Muscle layer of duodenum (tissue), 2 donors: ENCODE results near the gene MMP3.

Experiments
- H3K27ac ChIP-seq: one replicate; pipeline ENCODE4 v1.7.0; 2013; ENCODE audit warnings: mild to moderate bottlenecking, low read length
- H3K27me3 ChIP-seq: one replicate; pipeline ENCODE4 v1.7.0; 2013; ENCODE audit warnings: low read depth, mild to moderate bottlenecking, control low read depth, low read length
- H3K36me3 ChIP-seq, 2 donors: one replicate each; pipeline ENCODE4 v1.7.0; 2013; ENCODE audit warnings: low read length in 2 of 2, control low read depth in 1 of 2, mild to moderate bottlenecking in 1 of 2; ENCODE audit not compliant: insufficient read depth in 2 of 2, control insufficient read depth in 1 of 2
- H3K4me1 ChIP-seq, 2 donors: one replicate each; pipeline ENCODE4 v1.7.0; 2013; ENCODE audit warnings: low read length in 2 of 2, mild to moderate bottlenecking in 2 of 2, control low read depth in 1 of 2, moderate library complexity in 1 of 2; ENCODE audit not compliant: insufficient read depth in 2 of 2, control insufficient read depth in 1 of 2
- H3K4me3 ChIP-seq, 2 donors: one replicate each; pipeline ENCODE4 v1.7.0; 2013; ENCODE audit warnings: low read length in 2 of 2, low read depth in 1 of 2, mild to moderate bottlenecking in 1 of 2
- H3K9me3 ChIP-seq, 2 donors: one replicate each; pipeline ENCODE4 v1.7.0; 2013; ENCODE audit warnings: low read length in 2 of 2, control low read depth in 1 of 2, mild to moderate bottlenecking in 1 of 2; ENCODE audit not compliant: control insufficient read depth in 1 of 2
- donor health status: healthy.

Gene MMP3

GRCh38 chr11:102831489-102832440 is 11.6 kb downstream of the MMP3 start:
- Histone ChIP-seq H3K4me1 (no peaks in the 10 kb centered on the region), H3K27ac (peak overlapping the region; percentile 83), H3K4me3 (peak overlapping the region; percentile 5 to 40), H3K36me3 (no peaks in the 10 kb centered on the region), H3K9me3 (no peaks in the 10 kb centered on the region), H3K27me3 (no peaks in the 10 kb centered on the region)

- Histone ChIP-seq H3K9me3 (no peaks in the 10 kb centered on the region), H3K4me1 (no peaks in the 10 kb centered on the region), H3K4me3 (peak overlapping the region in 1 of 2 donors; percentile 40), H3K27me3 (no peaks in the 10 kb centered on the region), H3K27ac (no peak overlapping the region), H3K36me3 (no peaks in the 10 kb centered on the region)
These were observed 12.3 kb downstream of the MMP3 start for GRCh38 chr11:102831128-102831488.

- Histone ChIP-seq H3K9me3 (no peaks in the 10 kb centered on the region), H3K36me3 (no peaks in the 10 kb centered on the region), H3K27ac (no peak overlapping the region), H3K27me3 (no peaks in the 10 kb centered on the region), H3K4me1 (no peaks in the 10 kb centered on the region), H3K4me3 (no peak overlapping the region)
These were observed 13.2 kb downstream of the MMP3 start for GRCh38 chr11:102830001-102830727.

GRCh38 chr11:102829316-102830000 is 14.0 kb downstream of the MMP3 start:
- no peaks in the 10 kb centered on the region for H3K4me1 ChIP-seq
- H3K4me3 ChIP-seq: no peak overlapping the region
- H3K9me3 ChIP-seq: no peaks in the 10 kb centered on the region
- no peaks in the 10 kb centered on the region for H3K27me3 ChIP-seq
- H3K27ac ChIP-seq: no peak overlapping the region
- H3K36me3 ChIP-seq: no peaks in the 10 kb centered on the region

- no peaks in the 10 kb centered on the region for H3K9me3 ChIP-seq
- H3K27me3 ChIP-seq: no peaks in the 10 kb centered on the region
- H3K4me1 ChIP-seq: no peaks in the 10 kb centered on the region
- H3K36me3 ChIP-seq: no peaks in the 10 kb centered on the region
- no peak overlapping the region for H3K4me3 ChIP-seq
- no peak overlapping the region for H3K27ac ChIP-seq
These were observed 18.9 kb downstream of the MMP3 start for GRCh38 chr11:102824556-102824955.

GRCh38 chr11:102819491-102819890 is 23.9 kb downstream of the MMP3 start:
- no peaks in the 10 kb centered on the region for H3K36me3 ChIP-seq
- no peak overlapping the region for H3K27ac ChIP-seq
- no peaks in the 10 kb centered on the region for H3K4me1 ChIP-seq
- peaks cover 0 to 5% of the 10 kb centered on the region in 2 donors for H3K9me3 ChIP-seq
- no peak overlapping the region for H3K4me3 ChIP-seq
- H3K27me3 ChIP-seq: no peaks in the 10 kb centered on the region

DNA sequence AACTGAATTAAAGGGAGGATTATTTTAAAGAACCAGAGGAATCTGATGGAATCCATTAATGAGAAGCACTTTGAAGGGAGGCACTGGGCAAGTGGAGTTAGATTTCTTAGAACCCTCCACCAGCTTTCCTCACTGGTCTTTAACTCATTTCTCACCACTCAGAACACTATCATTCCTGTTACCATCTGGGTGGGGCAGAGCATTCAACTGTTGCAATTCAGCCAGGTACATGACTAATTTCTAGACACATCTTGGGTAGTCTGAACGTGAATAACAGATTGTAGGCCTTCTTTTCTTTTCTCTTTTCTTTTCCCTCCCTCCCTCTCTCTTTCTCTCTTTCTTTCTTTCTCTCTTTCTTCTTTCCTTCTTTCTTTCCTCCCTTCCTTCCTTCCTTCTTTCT is 29.9 kb downstream of the MMP3 start:
- Histone ChIP-seq H3K4me3 (no peak overlapping the region), H3K27ac (no peak overlapping the region), H3K4me1 (no peaks in the 10 kb centered on the region), H3K36me3 (no peaks in the 10 kb centered on the region), H3K27me3 (no peaks in the 10 kb centered on the region), H3K9me3 (peaks cover 0 to 5% of the 10 kb centered on the region in 2 donors)

DNA sequence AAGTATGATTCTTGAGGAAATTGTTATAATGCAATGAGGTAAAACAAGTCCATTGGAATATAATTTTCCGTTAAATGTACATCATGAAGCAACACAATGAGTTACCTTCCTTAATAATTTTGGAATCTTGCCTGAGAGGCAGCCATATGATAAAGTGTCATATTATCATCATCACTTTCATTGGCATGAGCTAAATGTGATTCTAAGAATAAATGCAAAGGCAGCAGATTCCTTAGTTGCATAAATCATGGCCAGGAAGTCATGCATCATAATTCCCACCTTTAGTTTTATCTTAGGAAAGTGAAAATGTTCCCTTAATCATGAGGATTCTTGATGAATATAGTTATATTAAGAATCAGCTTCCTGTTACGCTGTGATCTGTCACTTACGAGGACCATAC is 31.2 kb downstream of the MMP3 start:
- Histone ChIP-seq H3K4me3 (no peak overlapping the region), H3K36me3 (no peaks in the 10 kb centered on the region), H3K9me3 (peaks cover 0 to 3% of the 10 kb centered on the region in 2 donors), H3K4me1 (no peaks in the 10 kb centered on the region), H3K27ac (no peak overlapping the region), H3K27me3 (no peaks in the 10 kb centered on the region)

GRCh38 chr11:102810950-102811660 is 32.3 kb downstream of the MMP3 start:
- Histone ChIP-seq H3K9me3 (peaks cover 0 to 3% of the 10 kb centered on the region in 2 donors), H3K4me1 (no peaks in the 10 kb centered on the region), H3K27ac (no peak overlapping the region), H3K36me3 (no peaks in the 10 kb centered on the region), H3K27me3 (no peaks in the 10 kb centered on the region), H3K4me3 (no peak overlapping the region)

DNA sequence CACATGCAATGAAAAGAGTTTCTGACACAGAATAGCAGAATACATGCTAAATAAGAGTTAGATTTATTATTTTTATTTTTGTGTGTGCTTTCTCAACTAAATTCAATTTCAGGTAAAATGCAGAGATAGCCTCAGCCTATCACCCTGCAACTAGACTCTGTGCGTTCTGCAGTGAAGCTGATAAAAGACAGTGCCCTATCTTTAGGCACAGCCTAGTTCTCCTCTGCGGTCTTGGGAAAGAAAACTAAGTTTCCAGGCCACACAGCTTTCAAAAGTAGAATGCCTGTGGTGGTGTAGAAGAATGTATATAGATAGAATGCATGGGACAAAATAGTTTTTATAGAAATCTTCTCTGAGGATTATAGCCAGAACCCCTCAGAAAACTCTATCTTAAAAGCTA is 33.4 kb downstream of the MMP3 start:
- Histone ChIP-seq H3K27me3 (no peaks in the 10 kb centered on the region), H3K36me3 (no peaks in the 10 kb centered on the region), H3K27ac (no peak overlapping the region), H3K4me1 (no peaks in the 10 kb centered on the region), H3K4me3 (no peak overlapping the region), H3K9me3 (no peaks in the 10 kb centered on the region)

DNA sequence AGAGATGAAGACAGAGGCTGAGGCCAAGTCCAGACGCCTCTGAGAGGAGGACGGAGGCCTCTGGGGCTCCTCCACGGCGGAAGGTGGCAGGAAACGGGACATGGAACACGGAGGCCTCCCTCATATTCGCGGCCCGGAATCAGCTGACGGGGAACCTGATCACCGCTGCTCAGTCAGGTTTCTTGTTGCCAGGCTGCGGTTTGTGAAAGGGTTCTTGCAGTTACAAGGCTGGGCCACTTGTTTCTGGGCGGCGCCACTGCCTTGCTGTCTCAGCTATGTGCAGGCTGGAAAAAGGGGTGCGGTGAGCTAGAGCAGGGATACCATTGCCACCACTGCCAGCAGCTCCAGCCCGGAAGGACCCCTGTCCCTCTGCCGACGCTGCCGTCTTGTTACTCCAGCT is 35.5 kb downstream of the MMP3 start:
- Histone ChIP-seq H3K4me1 (no peaks in the 10 kb centered on the region), H3K27me3 (no peaks in the 10 kb centered on the region), H3K27ac (no peak overlapping the region), H3K9me3 (no peaks in the 10 kb centered on the region), H3K36me3 (no peaks in the 10 kb centered on the region), H3K4me3 (no peak overlapping the region)
